Stomach (tissue), 9 donors: Measurements from ENCODE around the gene KAT7. TPM values are rescaled to one million over a fixed set of nuclear protein-coding genes. Genes with fewer than 3 reads are reported as not detected.

Experiments
- DNase-seq, 2 donors: peaks; one replicate each; pipeline versions ENCODE4 v3.0.0 to v3.0.0-alpha.2; 2013 to 2019
- H3K27ac ChIP-seq, 5 donors: fragments of 200-600 bp in 4 of 5; sonication (generic) in 4 of 5; one replicate each; pipeline ENCODE4 v1.5.1; 2013 to 2019; ENCODE audit warnings: mild to moderate bottlenecking in 1 of 5, moderate library complexity in 1 of 5
- H3K27me3 ChIP-seq, 3 donors: fragments of 200-600 bp; sonication (generic); one replicate each; pipeline ENCODE4 v1.5.1; 2017 to 2019; ENCODE audit warnings: mixed run types in 1 of 3
- H3K36me3 ChIP-seq, 4 donors: fragments of 200-600 bp; sonication (generic); 1 replicate in 3 of 4; 2 replicates in 1 of 4; pipeline ENCODE4 v1.5.1; 2016 to 2019
- H3K4me1 ChIP-seq, 4 donors: fragments of 200-600 bp; sonication (generic); one replicate each; pipeline ENCODE4 v1.5.1; 2016 to 2019
- H3K4me3 ChIP-seq, 4 donors: fragments of 200-600 bp; sonication (generic) in 3 of 4; one replicate each; pipeline ENCODE4 v1.5.1; 2016 to 2019; ENCODE audit warnings: mild to moderate bottlenecking in 1 of 4
- H3K9me3 ChIP-seq, 4 donors: fragments of 200-600 bp; sonication (generic); one replicate each; pipeline ENCODE4 v1.5.1; 2016 to 2019
- EP300 ChIP-seq: sonication (generic); formaldehyde crosslinking; IDR thresholded peaks from one replicate; pipeline ENCODE4 v1.6.1; 2017; ENCODE audit warnings: antibody characterized with exemption
- POLR2A ChIP-seq, 4 donors: fragments of 450-650 bp; IDR thresholded peaks; one replicate each; pipeline ENCODE4 v1.6.1; 2016; ENCODE audit warnings: antibody characterized with exemption in 4 of 4, control low read depth in 2 of 4, mild to moderate bottlenecking in 1 of 4, moderate library complexity in 1 of 4
- POLR2AphosphoS5 ChIP-seq, 3 donors: sonication (generic); formaldehyde crosslinking; IDR thresholded peaks; one replicate each; pipeline ENCODE4 v1.6.1; 2016; ENCODE audit warnings: antibody characterized with exemption in 3 of 3
- WGBS, 5 donors: extraction: QIAGEN DNeasy Blood & Tissue Kit in 3 of 5; methylation state at CpG; one replicate each; pipeline versions ENCODE4 v1.1.5 to v1.1.7; 2013 to 2018; 5-methylcytosine and 5-hydroxymethylcytosine counted together
- intact Hi-C: fragments of 100-400 bp; cut with DNase I; formaldehyde crosslinking; loops from one replicate; pipeline ENCODE4 v1.15.1; 2023; ENCODE audit warnings: low total_unique reads
- polyA plus RNA-seq, 3 donors: library from polyadenylated mRNA; stranded (reverse); fragments of 200-250 nt; gene quantifications; one replicate each; pipeline ENCODE4 v1.2.3, GENCODE V29; 2013
- total RNA-seq, 5 donors: library from RNA; depleted of rRNA; stranded (reverse); fragments of >200 nt; gene quantifications; one replicate each; pipeline versions ENCODE4 v1.1.0 to v1.2.3, GENCODE V29; 2014 to 2016
- TF ChIP-seq, protein P1 (sequence below), 7 experiments: fragments of 450-650 bp in 4 of 7; fragments of 200-600 bp in 3 of 7; sonication (generic) in 3 of 7; IDR thresholded peaks; one replicate each; pipeline ENCODE4 v1.5.1; 2016 to 2019; ENCODE audit warnings: antibody characterized with exemption in 7 of 7, control low read depth in 2 of 7, mild to moderate bottlenecking in 1 of 7
- donor health status: healthy with polysubstance abuse.
- donor health status: Bipolar disorder and iron deficiency.
- donor health status: healthy.

Gene KAT7
- total and polyA plus RNA-seq, 8 donors = 5.0 to 92.4 (median 16.0) TPM

DNA sequence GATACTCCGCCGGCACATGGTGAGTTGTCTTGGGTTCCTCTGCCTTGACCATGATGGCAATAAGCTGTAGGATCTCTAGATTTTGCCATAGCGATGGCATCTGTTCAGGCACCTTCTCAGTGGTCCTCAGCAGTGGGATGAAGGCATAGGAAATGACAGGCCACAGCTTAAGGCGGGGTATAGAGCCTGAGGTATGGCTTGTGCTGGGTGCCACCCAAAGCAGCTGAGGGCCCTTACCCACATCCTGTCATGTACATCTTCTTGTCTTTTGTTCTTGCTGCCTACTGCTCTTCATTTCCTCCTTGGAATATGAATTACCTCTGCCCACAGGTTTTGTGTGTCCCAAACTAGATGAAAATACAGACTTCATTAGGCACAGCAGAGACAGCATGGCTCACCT is 29.5 kb downstream of the KAT7 start:
- DNase-seq = peak in 1 of 2 donors; percentile 40
- 89 to 97% (median 94%) methylated on average over 4 of the region's 4 CpGs for WGBS, 5 donors
- peaks cover 30 to 89% (median 81%) of the 10 kb centered on the region in 4 donors for H3K36me3 ChIP-seq

DNA sequence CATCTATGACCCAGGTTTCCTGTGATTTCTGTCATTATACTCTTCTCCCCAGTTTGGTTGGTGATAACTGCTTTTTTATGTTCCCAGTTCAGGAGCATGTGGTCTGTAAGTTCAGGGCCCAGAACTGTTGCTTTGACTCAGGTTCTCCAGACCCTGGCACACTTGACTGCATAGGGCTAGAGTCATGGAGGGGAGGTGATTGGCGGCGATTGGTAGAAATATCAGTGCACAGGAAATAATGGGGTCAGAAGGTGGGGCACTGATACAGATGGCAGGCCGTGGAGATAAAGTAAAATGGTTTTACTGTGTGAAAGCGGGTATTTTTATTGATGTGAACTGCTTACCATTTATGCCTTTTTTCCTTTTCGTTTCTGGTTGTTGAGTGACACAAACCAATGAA is 30.7 kb downstream of the KAT7 start:
- H3K4me1 ChIP-seq = peaks cover 24 to 89% (median 63%) of the 10 kb centered on the region in 4 donors
- no peaks in the 10 kb centered on the region for H3K27me3 ChIP-seq
- intact Hi-C loops = no loop called here
- H3K4me3 ChIP-seq = no peak overlapping the region
- no peaks in the 10 kb centered on the region for H3K9me3 ChIP-seq
- TF ChIP-seq, protein P1, sequence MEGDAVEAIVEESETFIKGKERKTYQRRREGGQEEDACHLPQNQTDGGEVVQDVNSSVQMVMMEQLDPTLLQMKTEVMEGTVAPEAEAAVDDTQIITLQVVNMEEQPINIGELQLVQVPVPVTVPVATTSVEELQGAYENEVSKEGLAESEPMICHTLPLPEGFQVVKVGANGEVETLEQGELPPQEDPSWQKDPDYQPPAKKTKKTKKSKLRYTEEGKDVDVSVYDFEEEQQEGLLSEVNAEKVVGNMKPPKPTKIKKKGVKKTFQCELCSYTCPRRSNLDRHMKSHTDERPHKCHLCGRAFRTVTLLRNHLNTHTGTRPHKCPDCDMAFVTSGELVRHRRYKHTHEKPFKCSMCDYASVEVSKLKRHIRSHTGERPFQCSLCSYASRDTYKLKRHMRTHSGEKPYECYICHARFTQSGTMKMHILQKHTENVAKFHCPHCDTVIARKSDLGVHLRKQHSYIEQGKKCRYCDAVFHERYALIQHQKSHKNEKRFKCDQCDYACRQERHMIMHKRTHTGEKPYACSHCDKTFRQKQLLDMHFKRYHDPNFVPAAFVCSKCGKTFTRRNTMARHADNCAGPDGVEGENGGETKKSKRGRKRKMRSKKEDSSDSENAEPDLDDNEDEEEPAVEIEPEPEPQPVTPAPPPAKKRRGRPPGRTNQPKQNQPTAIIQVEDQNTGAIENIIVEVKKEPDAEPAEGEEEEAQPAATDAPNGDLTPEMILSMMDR (IDR thresholded peaks at IDR 0.05) = no peak
- DNase-seq = no peak
- H3K36me3 ChIP-seq = peaks cover 40 to 89% (median 81%) of the 10 kb centered on the region in 4 donors
- no peak overlapping the region for H3K27ac ChIP-seq
- WGBS, 5 donors = 58 to 70% (median 64%) methylated on average over 5 of the region's 5 CpGs

More for the DNA sequence above, 29.5 kb downstream of the KAT7 start:
- Histone ChIP-seq H3K4me3 (no peak overlapping the region), H3K4me1 (peaks cover 24 to 92% (median 64%) of the 10 kb centered on the region in 4 donors), H3K9me3 (no peaks in the 10 kb centered on the region), H3K27ac (peak overlapping the region in 1 of 5 donors; percentile 62), H3K27me3 (no peaks in the 10 kb centered on the region)
- TF ChIP-seq, protein P1 (IDR thresholded peaks at IDR 0.05) = no peak
- TF ChIP-seq EP300 (no peak), POLR2A (IDR thresholded peaks at IDR 0.05) (no peak), POLR2AphosphoS5 (IDR thresholded peaks at IDR 0.05) (no peak)
- intact Hi-C loops = no loop called here

DNA sequence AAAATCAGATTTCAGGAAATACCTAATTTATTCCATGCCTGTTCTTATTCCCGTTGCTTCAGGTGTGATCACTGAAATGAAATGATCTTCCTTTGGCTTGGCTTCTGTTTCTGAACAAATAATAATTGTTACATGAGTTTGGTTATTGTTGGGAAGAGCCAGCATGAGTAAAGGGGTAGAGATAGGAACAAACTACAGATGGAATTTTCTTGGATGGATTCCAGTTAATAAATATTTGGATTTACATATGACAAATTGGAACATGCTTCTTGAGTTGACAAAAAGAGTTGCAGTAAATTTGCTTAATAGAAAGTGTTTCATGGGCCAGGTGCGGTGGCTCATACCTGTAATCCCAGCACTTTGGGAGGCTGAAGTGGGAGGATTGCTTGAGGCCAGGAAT is 31.2 kb downstream of the KAT7 start:
- intact Hi-C loops = no loop called here
- peaks cover 24 to 84% (median 61%) of the 10 kb centered on the region in 4 donors for H3K4me1 ChIP-seq
- H3K27me3 ChIP-seq = no peaks in the 10 kb centered on the region
- H3K9me3 ChIP-seq = no peaks in the 10 kb centered on the region
- WGBS, 5 donors = 35 to 68% (median 46%) methylated on average over 2 of the region's 2 CpGs
- H3K36me3 ChIP-seq = peaks cover 44 to 91% (median 85%) of the 10 kb centered on the region in 4 donors
- DNase-seq = no peak
- no peak overlapping the region for H3K27ac ChIP-seq
- TF ChIP-seq, protein P1 (IDR thresholded peaks at IDR 0.05) = no peak
- TF ChIP-seq POLR2A (IDR thresholded peaks at IDR 0.05) = no peak
- TF ChIP-seq EP300 = no peak
- TF ChIP-seq POLR2AphosphoS5 (IDR thresholded peaks at IDR 0.05) = no peak
- H3K4me3 ChIP-seq = no peak overlapping the region

DNA sequence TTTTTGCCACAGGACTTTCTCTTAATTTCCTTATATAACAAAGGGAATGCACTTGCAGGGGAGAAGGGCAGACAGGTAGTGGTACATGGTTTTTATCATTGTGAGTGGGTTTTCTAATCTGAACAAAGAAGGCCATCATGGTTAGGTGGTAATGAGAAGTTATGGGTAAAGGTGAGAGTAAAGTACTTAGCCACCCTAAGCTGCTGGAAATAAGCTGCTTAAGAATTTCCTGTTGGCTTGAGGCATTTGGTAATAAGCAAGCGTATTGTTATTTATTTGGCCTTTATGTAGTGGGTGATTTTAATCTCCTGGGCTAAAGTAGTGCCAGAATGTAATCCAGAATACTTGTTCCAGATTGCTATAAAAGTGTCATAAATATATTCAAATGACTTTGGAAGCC is 32.3 kb downstream of the KAT7 start:
- 29 to 68% (median 45%) methylated on average over 1 of the region's 1 CpG for WGBS, 5 donors
- Histone ChIP-seq H3K27me3 (no peaks in the 10 kb centered on the region), H3K9me3 (no peaks in the 10 kb centered on the region), H3K27ac (peak overlapping the region in 2 of 5 donors; percentile 9 to 27), H3K4me3 (no peak overlapping the region), H3K4me1 (peaks cover 16 to 73% (median 51%) of the 10 kb centered on the region in 4 donors), H3K36me3 (peaks cover 52 to 100% (median 94%) of the 10 kb centered on the region in 4 donors)
- no peak for DNase-seq
- TF ChIP-seq, protein P1 (IDR thresholded peaks at IDR 0.05) = no peak
- TF ChIP-seq POLR2AphosphoS5 (IDR thresholded peaks at IDR 0.05) (no peak), EP300 (no peak), POLR2A (IDR thresholded peaks at IDR 0.05) (no peak)
- intact Hi-C loops = no loop called here
